ENCODE data around the gene SYT8. TPM values are rescaled to one million over a fixed set of nuclear protein-coding genes. Genes with fewer than 3 reads are reported as not detected.
"Not testable (repeated sequence)": the region's sequence is repeated elsewhere in the genome, so short reads cannot be mapped to it uniquely, and the experiment has no call there.

The SYT8 gene
- total RNA-seq, 2 donors from 2014 or later, result 3.4 to 3.6 TPM

GRCh38 chr11:1805525-1805924, 29.3 kb upstream of the SYT8 start:
- no peaks in the 10 kb centered on the region for H3K36me3 ChIP-seq
- no peak for TF ChIP-seq CTCF (IDR thresholded peaks at IDR 0.05)
- no peaks in the 10 kb centered on the region for H3K27me3 ChIP-seq (replicated peaks; ENCODE audit: insufficient read depth)
- ATAC-seq (ENCODE audit: insufficient number of reproducible peaks, low FRiP score, low read depth) (no peak), DNase-seq (ENCODE audit: low spot score) (no peak)
- no peaks in the 10 kb centered on the region for H3K9me3 ChIP-seq
- H3K4me3 ChIP-seq, result no peak overlapping the region
- no peak overlapping the region for H3K27ac ChIP-seq
- no peaks in the 10 kb centered on the region for H3K4me1 ChIP-seq (ENCODE audit: control insufficient read depth in 1 of 2, low read depth in 2 of 2)

- TF ChIP-seq CTCF (IDR thresholded peaks at IDR 0.05), result no peak
- ATAC-seq (ENCODE audit: insufficient number of reproducible peaks, low FRiP score, low read depth), result no peak
- no peaks in the 10 kb centered on the region for H3K27me3 ChIP-seq (replicated peaks; ENCODE audit: insufficient read depth)
- H3K4me1 ChIP-seq (ENCODE audit: control insufficient read depth in 1 of 2, low read depth in 2 of 2), result no peaks in the 10 kb centered on the region
- H3K9me3 ChIP-seq, result no peaks in the 10 kb centered on the region
- no peaks in the 10 kb centered on the region for H3K36me3 ChIP-seq
- H3K27ac ChIP-seq, result no peak overlapping the region
- no peak for DNase-seq (ENCODE audit: low spot score)
- no peak overlapping the region for H3K4me3 ChIP-seq
Observed at GRCh38 chr11:1807264-1807995, 27.4 kb upstream of the SYT8 start.

GRCh38 chr11:1810761-1811160, 24.0 kb upstream of the SYT8 start:
- Histone ChIP-seq H3K4me3 (no peak overlapping the region), H3K36me3 (no peaks in the 10 kb centered on the region), H3K9me3 (no peaks in the 10 kb centered on the region), H3K4me1 (ENCODE audit: control insufficient read depth in 1 of 2, low read depth in 2 of 2) (no peaks in the 10 kb centered on the region), H3K27ac (no peak overlapping the region), H3K27me3 (replicated peaks; ENCODE audit: insufficient read depth) (no peaks in the 10 kb centered on the region)
- DNase-seq (ENCODE audit: low spot score) (no peak), ATAC-seq (ENCODE audit: insufficient number of reproducible peaks, low FRiP score, low read depth) (no peak)
- TF ChIP-seq CTCF (IDR thresholded peaks at IDR 0.05), result no peak

GRCh38 chr11:1812274-1812673, 22.5 kb upstream of the SYT8 start:
- peaks cover 3 to 8% of the 10 kb centered on the region in 2 donors for H3K4me1 ChIP-seq (ENCODE audit: control insufficient read depth in 1 of 2, low read depth in 2 of 2)
- DNase-seq (ENCODE audit: low spot score) (no peak), ATAC-seq (ENCODE audit: insufficient number of reproducible peaks, low FRiP score, low read depth) (no peak)
- no peak for TF ChIP-seq CTCF (IDR thresholded peaks at IDR 0.05)
- no peaks in the 10 kb centered on the region for H3K36me3 ChIP-seq
- H3K9me3 ChIP-seq, result no peaks in the 10 kb centered on the region
- H3K27ac ChIP-seq, result no peak overlapping the region
- H3K4me3 ChIP-seq, result no peak overlapping the region
- no peaks in the 10 kb centered on the region for H3K27me3 ChIP-seq (replicated peaks; ENCODE audit: insufficient read depth)

GRCh38 chr11:1812801-1813200, 22.0 kb upstream of the SYT8 start:
- Histone ChIP-seq H3K9me3 (no peaks in the 10 kb centered on the region), H3K4me3 (no peak overlapping the region), H3K4me1 (ENCODE audit: control insufficient read depth in 1 of 2, low read depth in 2 of 2) (peaks cover 3 to 11% of the 10 kb centered on the region in 2 donors), H3K27ac (no peak overlapping the region), H3K27me3 (replicated peaks; ENCODE audit: insufficient read depth) (no peaks in the 10 kb centered on the region), H3K36me3 (no peaks in the 10 kb centered on the region)
- ATAC-seq (ENCODE audit: insufficient number of reproducible peaks, low FRiP score, low read depth), result no peak
- DNase-seq (ENCODE audit: low spot score), result no peak
- no peak for TF ChIP-seq CTCF (IDR thresholded peaks at IDR 0.05)

- H3K27ac ChIP-seq; H3K27me3 ChIP-seq (replicated peaks; ENCODE audit: insufficient read depth); ATAC-seq (ENCODE audit: insufficient number of reproducible peaks, low FRiP score, low read depth); H3K9me3 ChIP-seq; H3K4me3 ChIP-seq; H3K36me3 ChIP-seq; DNase-seq (ENCODE audit: low spot score): not testable (repeated sequence)
- peaks cover 3 to 11% of the 10 kb centered on the region in 2 donors for H3K4me1 ChIP-seq (ENCODE audit: control insufficient read depth in 1 of 2, low read depth in 2 of 2)
Observed at GRCh38 chr11:1813356-1813755, 21.4 kb upstream of the SYT8 start.
